Adrenal gland (tissue), 12 donors: ENCODE measurements around the gene KNTC1. TPM values are rescaled to one million over a fixed set of nuclear protein-coding genes. Genes with fewer than 3 reads are reported as not detected.

Source experiments
- DNase-seq, 7 donors: peaks; one replicate each; pipeline ENCODE4 v3.0.0-alpha.2; 2019 to 2020
- H3K27ac ChIP-seq, 5 donors: fragments of 200-600 bp; sonication (generic) in 4 of 5; 1 replicate in 3 of 5; 2 replicates in 2 of 5; pipeline versions ENCODE4 v1.5.1 to v1.8.0; 2016 to 2020; ENCODE audit warnings: mild to moderate bottlenecking in 1 of 5
- H3K27me3 ChIP-seq: fragments of 200-600 bp; 2 replicates; pipeline ENCODE4 v1.8.0; 2021
- H3K36me3 ChIP-seq, 2 donors: fragments of 200-600 bp; replicated peaks in 1 of 2; 1 replicate in 1 of 2; 2 replicates in 1 of 2; pipeline versions ENCODE4 v1.5.1 to v1.8.0; 2018 to 2022
- H3K4me1 ChIP-seq, 2 donors: fragments of 200-600 bp; replicated peaks in 1 of 2; 1 replicate in 1 of 2; 2 replicates in 1 of 2; pipeline versions ENCODE4 v1.5.1 to v1.8.0; 2018 to 2021
- H3K4me3 ChIP-seq, 4 donors: fragments of 200-600 bp; sonication (generic) in 3 of 4; one replicate each; pipeline ENCODE4 v1.5.1; 2016 to 2018
- H3K9me3 ChIP-seq, 3 donors: fragments of 200-600 bp; sonication (generic) in 1 of 3; replicated peaks in 1 of 3; 1 replicate in 2 of 3; 2 replicates in 1 of 3; pipeline versions ENCODE4 v1.5.1 to v1.8.0; 2016 to 2021
- POLR2A ChIP-seq, 2 donors: fragments of 450-650 bp; IDR thresholded peaks; one replicate each; pipeline ENCODE4 v1.6.1; 2017; ENCODE audit warnings: antibody characterized with exemption in 2 of 2, mild to moderate bottlenecking in 2 of 2, moderate library complexity in 1 of 2
- WGBS, 4 donors: extraction: QIAGEN DNeasy Blood & Tissue Kit in 2 of 4; methylation state at CpG; one replicate each; pipeline versions ENCODE4 v1.1.5 to v1.1.7; 2013 to 2017; 5-methylcytosine and 5-hydroxymethylcytosine counted together
- intact Hi-C, 2 donors: fragments of 100-400 bp; cut with DNase I; formaldehyde crosslinking; loops; one replicate each; pipeline versions ENCODE4 v1.14.1 to v1.15.0; 2022 to 2023
- polyA plus RNA-seq, 3 donors: library from polyadenylated mRNA; stranded (reverse); fragments of 200-250 nt in 2 of 3; fragments of 350-450 nt in 1 of 3; fragmentation: Illumina TruSeq in 1 of 3; extraction: RNeasy Lipid Tissue Mini Kit (QIAGEN cat#74804) in 1 of 3; gene quantifications; one replicate each; pipeline ENCODE4 v1.2.3, GENCODE V29; 2013 to 2014
- total RNA-seq, 9 donors: library from RNA; depleted of rRNA in 4 of 9; stranded (reverse); fragments of >200 nt in 4 of 9; fragments of 120-200 nt in 1 of 9; fragmentation: NEBNext Ultra II Directional in 1 of 9; extraction: Animal tissue kit (Norgen Biotek cat#: 25700) in 1 of 9; gene quantifications; one replicate each; pipeline versions ENCODE4 v1.1.0 to v1.2.4, GENCODE V29; 2013 to 2023
- TF ChIP-seq, protein P1 (sequence below), 6 experiments: fragments of 450-650 bp in 4 of 6; fragments of 200-600 bp in 2 of 6; sonication (generic) in 1 of 6; IDR thresholded peaks; 1 replicate in 5 of 6; 2 replicates in 1 of 6; pipeline versions ENCODE4 v1.5.1 to v1.8.0; 2016 to 2021; ENCODE audit warnings: antibody characterized with exemption in 6 of 6, mild to moderate bottlenecking in 2 of 6, moderate library complexity in 1 of 6
- donor health status: healthy with polysubstance abuse.
- donor health status: Bipolar disorder and iron deficiency.
- donor health status: DM: yes; HTN: yes; CAD: no.
- donor health status: DM: no; HTN: no; CAD: no.
- donor health status: DM: no; HTN: no; CAD: no.
- donor health status: DM: yes; HTN: yes; CAD: no.

Gene KNTC1
- total and polyA plus RNA-seq, 12 donors = 5.7 to 38.5 (median 13.8) TPM

DNA sequence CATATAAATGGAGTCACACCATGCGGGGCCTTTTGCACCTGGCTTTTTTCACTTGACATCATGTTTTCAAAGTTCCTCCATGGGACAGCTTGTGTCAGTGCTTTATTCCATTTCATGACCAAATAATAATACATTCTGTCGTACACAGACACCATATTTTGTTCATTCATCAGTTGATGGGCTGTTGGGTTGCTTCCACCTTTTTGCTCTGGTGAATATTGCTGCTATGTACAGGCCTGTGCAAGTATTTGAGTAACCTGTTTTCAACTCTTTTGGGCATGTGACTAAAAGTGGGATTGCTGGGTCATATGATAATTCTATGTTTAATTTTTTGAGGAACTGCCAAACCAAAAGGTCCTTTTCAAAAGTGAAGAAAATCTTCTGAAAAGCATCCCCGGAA, 129.2 kb downstream of the KNTC1 start:
- no peak overlapping the region for H3K4me3 ChIP-seq
- H3K9me3 ChIP-seq = no peaks in the 10 kb centered on the region
- H3K27ac ChIP-seq = no peak overlapping the region
- intact Hi-C loops = no loop called here
- TF ChIP-seq POLR2A (IDR thresholded peaks at IDR 0.05) = no peak
- TF ChIP-seq, protein P1, sequence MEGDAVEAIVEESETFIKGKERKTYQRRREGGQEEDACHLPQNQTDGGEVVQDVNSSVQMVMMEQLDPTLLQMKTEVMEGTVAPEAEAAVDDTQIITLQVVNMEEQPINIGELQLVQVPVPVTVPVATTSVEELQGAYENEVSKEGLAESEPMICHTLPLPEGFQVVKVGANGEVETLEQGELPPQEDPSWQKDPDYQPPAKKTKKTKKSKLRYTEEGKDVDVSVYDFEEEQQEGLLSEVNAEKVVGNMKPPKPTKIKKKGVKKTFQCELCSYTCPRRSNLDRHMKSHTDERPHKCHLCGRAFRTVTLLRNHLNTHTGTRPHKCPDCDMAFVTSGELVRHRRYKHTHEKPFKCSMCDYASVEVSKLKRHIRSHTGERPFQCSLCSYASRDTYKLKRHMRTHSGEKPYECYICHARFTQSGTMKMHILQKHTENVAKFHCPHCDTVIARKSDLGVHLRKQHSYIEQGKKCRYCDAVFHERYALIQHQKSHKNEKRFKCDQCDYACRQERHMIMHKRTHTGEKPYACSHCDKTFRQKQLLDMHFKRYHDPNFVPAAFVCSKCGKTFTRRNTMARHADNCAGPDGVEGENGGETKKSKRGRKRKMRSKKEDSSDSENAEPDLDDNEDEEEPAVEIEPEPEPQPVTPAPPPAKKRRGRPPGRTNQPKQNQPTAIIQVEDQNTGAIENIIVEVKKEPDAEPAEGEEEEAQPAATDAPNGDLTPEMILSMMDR (IDR thresholded peaks at IDR 0.05) = no peak
- H3K4me1 ChIP-seq = no peaks in the 10 kb centered on the region
- no peaks in the 10 kb centered on the region for H3K36me3 ChIP-seq
- WGBS, 4 donors = 82 to 93% (median 88%) methylated on average over 3 of the region's 3 CpGs
- DNase-seq = no peak
- no peaks in the 10 kb centered on the region for H3K27me3 ChIP-seq

DNA sequence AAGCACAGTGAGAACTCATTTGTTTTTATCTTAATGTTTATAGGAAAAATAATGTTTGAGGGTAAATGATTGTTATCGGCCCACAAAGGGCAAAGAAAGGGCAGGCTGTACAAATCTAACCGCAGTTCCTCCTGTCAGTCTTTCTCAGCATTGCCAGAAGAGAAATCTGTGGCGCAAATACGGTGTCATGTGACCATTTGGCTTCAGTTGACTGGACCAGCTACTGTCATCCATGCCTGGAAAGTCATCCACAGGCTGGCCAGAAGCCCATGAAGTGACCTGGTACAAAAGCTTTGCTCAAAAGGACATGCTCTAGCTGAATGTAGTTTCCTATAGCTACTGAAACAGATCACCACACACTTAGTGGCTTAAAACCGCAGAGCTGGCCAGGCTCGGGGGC, 132.5 kb downstream of the KNTC1 start:
- Histone ChIP-seq H3K27me3 (no peaks in the 10 kb centered on the region), H3K27ac (no peak overlapping the region), H3K36me3 (no peaks in the 10 kb centered on the region), H3K9me3 (no peaks in the 10 kb centered on the region), H3K4me1 (no peaks in the 10 kb centered on the region), H3K4me3 (no peak overlapping the region)
- intact Hi-C loops = no loop called here
- TF ChIP-seq, protein P1 (IDR thresholded peaks at IDR 0.05) = no peak
- no peak for TF ChIP-seq POLR2A (IDR thresholded peaks at IDR 0.05)
- DNase-seq = peak in 4 of 7 donors; percentile 31 to 60 (median 46)
- 67 to 82% (median 76%) methylated on average over 4 to 6 of the region's 6 CpGs for WGBS, 4 donors

DNA sequence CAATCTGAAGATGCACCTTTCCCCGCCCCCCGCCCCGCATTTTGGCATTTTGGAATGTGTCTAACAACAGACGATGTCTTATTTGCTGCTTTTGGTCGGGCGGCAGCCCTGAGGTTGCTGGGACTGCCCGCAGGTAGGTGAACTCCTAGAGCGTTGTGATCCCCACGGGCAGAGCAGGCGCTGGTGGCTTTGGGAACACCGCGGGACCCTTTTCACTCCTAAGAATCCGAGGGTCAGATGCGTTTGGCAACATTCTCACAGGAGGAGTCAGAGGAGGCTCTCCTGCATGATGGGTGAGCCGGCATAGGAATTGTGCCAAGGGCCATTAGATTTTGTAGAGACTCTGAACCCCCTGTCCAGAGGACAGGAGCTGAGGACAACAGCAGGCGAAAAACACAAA, 134.2 kb downstream of the KNTC1 start:
- Histone ChIP-seq H3K27me3 (no peaks in the 10 kb centered on the region), H3K4me3 (no peak overlapping the region), H3K4me1 (no peaks in the 10 kb centered on the region), H3K9me3 (no peaks in the 10 kb centered on the region), H3K27ac (no peak overlapping the region), H3K36me3 (no peaks in the 10 kb centered on the region)
- WGBS, 4 donors = 60 to 88% (median 81%) methylated on average over 4 to 16 of the region's 16 CpGs
- TF ChIP-seq, protein P1 (IDR thresholded peaks at IDR 0.05) = no peak
- TF ChIP-seq POLR2A (IDR thresholded peaks at IDR 0.05) = no peak
- intact Hi-C loops = no loop called here
- no peak for DNase-seq

DNA sequence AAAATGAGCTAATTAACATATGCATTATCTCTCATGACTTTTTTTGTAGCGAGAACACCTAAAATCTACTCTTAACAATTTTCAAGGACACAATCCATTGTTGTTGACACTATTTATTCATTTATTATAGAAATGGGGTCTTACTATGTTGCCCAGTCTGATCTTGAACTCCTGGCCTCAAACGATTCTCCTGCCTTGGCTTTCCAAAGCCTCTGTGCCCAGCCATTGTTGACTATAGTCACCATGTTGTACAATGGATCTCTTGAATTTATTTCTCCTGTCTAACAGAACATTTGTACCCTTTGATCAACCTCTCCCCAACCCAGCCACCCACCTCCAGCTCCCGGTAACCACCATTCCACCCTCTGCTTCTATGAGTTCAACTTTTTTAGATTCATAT, 134.9 kb downstream of the KNTC1 start:
- no peak overlapping the region for H3K4me3 ChIP-seq
- TF ChIP-seq, protein P1 (IDR thresholded peaks at IDR 0.05) = no peak
- TF ChIP-seq POLR2A (IDR thresholded peaks at IDR 0.05) = no peak
- H3K9me3 ChIP-seq = no peaks in the 10 kb centered on the region
- H3K27me3 ChIP-seq = no peaks in the 10 kb centered on the region
- no peaks in the 10 kb centered on the region for H3K36me3 ChIP-seq
- no peaks in the 10 kb centered on the region for H3K4me1 ChIP-seq
- DNase-seq = no peak
- no peak overlapping the region for H3K27ac ChIP-seq
- intact Hi-C loops = no loop called here
- 87 to 97% (median 94%) methylated on average over 3 of the region's 3 CpGs for WGBS, 4 donors
